ENCODE measurements around the gene SLC39A11.
"Not testable (repeated sequence)": the region's sequence is repeated elsewhere in the genome, so short reads cannot be mapped to it uniquely, and the experiment has no call there.

SLC39A11 gene

DNA sequence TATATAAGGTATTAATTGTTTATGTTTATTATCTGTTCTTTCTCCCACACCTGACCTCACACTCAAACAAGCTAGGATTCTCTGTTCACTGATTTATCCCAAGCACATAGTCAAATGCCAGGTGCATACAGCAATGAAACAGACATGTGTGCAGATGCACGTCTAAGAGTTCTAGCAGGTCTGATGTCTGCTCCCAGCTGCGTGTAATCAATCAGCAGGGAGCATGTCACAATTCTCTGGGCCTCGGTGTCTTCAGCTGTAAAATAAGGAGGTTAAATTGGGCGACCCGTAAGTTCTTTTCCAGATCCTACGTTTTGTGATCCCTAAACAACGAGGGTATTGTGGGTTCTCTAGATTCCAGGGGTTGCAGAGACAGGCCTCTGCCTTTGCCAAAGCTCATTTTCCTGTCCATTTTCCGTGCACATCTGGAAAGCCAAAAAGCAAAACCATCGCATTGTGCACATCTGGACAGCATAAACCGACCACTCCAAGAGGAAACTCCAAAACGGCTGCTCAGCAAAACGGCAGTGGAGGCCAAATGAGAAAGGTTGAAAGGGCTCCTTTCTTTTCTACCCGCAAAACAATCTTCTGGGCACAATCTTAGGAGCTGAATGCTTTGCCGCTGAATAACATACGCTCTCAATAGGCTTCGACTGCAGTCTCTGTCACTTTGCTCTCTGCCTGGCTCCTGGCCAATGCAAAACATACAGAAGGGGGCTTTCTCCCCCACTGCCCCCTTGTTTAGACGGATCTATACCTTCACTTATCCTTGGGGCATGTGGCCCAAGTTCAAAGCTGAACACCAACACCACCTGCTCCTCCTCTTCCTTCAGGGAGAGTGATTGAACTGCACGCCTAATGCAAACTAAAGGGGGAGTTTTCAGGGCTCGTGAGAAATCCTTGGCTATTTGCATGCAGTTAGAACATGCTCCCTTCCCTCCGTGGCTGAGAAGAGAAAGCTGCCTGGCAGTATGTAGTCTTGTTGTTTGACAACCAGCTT, 426.3 kb downstream of the SLC39A11 start:
- DNase-seq, result no peak

DNA sequence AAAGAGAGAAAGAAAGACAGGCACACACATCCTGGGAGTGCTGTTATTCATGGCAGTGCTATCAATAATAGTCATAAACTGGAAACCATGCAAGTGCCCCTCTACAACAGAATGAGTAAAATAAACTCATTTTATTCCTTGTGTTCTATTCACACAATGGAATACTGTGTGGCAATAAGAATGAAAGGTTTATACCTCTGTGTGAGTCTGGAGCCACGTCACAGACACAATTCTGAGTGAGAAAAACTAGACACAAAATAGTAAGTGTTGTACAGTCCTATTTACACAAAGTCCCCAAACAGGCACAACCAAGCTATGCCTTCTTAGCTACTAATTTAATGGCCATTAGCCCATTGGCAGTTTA, 429.7 kb downstream of the SLC39A11 start:
- DNase-seq, result no peak

- no peak for DNase-seq
These were observed 430.3 kb downstream of the SLC39A11 start for GRCh38 chr17:72661945-72662826.

DNA sequence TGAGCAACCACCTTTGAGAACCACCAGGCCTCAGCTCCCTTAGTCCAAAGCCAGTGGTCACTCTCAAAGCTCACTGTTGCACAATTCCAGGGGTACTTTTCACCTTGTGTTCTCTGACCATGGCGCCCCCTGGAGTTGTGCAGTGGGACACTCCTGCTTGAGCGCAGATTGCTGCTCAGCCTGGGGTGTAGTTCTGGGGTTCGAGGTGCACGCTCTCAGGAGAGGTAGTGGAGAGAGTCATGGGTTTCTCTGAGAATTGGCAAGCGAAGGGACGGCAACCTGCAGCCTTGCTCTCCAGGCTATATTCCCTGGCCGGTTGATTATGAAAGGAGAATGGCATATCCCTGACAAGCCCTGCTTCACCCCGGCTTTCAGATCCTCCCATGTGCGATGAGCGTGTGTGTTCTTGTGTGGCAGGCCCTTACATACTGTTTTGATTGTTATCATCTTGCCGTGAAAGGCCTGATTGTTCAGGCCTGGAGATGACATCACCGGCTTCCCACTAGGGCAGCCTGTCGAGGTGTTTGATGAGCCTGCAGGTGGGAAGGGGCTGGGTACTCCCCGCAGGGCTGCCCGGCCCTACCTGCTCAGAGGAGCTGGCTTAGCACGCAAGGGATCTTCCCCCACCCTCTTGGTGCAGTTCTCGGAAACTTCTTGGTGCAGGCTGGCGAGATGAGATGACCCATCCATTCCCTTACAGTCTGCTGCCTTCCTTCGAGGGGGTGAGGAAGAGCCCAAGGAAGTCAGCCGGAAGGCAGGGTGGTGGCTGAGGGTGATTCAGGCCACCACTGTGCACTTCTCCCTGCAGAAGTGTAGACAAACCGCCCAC, 431.2 kb downstream of the SLC39A11 start:
- DNase-seq, result no peak

- DNase-seq, result no peak
These were observed 432.0 kb downstream of the SLC39A11 start for GRCh38 chr17:72660274-72661115.

GRCh38 chr17:72659811-72660210, 432.7 kb downstream of the SLC39A11 start:
- DNase-seq, result no peak

DNA sequence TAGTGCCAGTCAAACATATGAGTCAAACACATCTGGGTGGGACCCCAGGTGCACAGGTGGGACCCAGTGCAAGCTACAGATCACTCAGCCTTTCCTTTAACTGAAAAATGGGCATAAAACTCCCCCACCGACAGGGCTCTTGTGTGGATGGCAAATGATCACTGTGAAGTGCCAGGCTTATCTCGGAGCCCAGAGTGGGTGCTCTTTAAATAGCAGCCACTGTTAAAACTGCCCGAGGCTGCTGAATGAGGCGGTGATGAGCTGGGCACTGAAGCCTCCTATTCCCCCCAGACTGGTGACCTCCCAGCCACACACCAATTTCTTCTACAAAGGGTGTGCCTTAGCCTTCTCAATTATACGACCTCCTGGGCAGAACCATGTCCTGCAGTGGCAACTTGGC, 433.8 kb downstream of the SLC39A11 start:
- DNase-seq, result no peak

DNA sequence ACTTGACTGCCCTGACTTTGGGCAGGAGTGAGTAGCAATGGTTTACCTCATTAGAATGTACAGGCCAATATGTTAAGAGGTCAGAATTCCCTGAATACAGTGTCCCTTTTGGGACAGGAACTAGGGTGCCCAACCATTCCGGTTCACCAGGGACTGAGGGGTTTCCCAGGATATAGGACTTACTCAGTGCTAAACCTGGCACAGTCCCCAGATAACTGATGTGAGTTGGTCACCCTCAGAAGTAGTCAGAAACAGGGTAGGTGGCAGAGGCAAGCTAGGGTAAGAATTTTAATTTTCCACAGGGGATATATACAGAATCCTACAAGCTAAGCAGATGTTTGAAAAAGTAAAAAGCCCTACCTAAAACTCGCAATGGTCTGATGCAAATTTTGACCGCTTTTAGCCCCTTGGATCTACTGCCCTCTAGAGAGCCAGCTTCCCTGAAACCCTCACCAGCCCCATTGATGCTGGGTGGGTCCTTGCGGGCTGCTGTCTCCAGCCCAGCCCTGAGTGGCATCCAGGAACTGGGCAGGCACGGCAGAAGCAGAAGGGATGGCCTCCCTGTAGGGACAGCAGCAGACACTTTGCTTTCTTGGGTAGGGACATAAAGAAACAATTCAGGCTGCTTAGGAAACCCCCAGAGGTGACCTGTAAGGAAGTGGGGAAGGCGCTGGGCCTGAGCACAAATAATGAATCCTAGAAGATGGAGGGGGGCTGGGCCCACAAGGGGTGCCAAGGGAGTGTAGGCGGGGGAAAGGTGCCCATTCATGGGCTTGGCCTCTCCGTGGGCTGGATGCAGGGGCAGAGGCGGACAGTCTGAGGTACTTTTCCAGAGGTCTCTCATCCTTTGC, 434.8 kb downstream of the SLC39A11 start:
- DNase-seq, result no peak

DNA sequence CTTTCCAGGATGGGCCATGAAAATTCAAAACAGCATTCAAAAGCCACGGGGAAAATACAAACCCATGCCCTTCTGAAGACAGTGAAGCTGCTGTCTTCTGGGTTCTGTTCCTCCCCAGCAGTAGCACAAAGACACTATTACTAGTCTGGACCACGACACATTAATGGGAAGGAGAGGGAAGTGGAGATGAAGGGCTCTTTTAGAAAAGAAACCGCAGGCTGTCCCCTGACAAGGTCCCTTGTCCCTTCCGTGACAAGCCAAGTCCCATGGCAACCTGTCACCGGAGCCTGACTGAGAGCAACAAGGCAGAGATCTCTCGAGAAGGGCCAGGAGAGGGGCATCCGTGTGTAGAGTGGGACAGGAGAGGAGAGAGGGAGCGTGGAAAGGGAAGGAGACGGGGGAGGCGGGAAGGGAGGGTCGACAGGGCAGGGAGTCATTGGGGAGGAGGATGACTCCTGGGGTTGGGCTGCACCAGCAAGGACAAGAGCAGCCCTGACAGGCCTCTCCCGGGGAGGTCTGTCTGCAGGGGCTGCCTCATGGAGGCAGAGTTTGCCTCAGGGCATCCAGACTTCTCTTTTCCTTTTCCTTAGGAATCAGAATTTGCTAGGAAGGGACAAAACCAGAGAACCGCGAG, 436.2 kb downstream of the SLC39A11 start:
- no peak for DNase-seq

DNA sequence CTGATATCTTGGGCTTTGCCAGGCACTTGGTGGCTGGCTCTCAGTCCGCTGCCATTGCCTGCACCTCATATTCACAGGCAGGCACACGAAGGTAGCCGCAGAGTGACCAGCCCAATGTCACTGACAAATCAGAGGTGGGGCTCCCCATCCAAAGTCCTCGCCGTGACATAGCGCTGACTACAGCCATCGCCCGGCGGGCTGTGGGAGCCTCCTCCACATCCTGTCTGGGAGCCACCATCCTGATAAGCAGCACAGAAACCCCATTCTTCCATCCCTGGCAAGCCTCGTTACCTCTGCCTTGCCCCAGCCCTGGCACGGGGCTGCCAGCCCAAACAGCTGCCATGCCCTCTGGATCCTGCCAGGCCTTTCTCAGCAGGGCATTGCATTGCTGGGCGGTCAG, 437.8 kb downstream of the SLC39A11 start:
- DNase-seq, result no peak

DNA sequence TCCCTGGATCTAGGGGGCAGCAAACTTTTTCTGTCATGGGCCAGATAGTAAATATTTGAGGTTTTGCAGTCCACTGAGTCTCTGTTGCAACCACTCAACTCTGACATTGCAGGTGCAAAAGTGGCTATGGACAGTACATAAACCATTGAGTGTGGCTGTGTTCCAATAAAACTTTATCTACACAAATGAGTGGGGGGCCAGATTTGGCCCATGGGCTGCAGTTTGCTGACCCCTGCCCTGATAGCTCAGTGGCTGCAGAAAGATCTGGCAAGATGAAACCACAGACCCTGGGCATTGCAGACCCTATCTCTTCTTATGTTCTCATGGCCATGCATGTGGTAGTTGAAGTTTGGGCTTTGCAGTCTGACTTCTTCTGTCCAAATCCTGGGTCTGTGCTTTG, 440.5 kb downstream of the SLC39A11 start:
- DNase-seq, result no peak

- no peak for DNase-seq
These were observed 443.8 kb downstream of the SLC39A11 start for GRCh38 chr17:72648702-72649101.

GRCh38 chr17:72646176-72646575, 446.3 kb downstream of the SLC39A11 start:
- no peak for DNase-seq

GRCh38 chr17:72644492-72644891, 448.0 kb downstream of the SLC39A11 start:
- DNase-seq, result no peak

DNA sequence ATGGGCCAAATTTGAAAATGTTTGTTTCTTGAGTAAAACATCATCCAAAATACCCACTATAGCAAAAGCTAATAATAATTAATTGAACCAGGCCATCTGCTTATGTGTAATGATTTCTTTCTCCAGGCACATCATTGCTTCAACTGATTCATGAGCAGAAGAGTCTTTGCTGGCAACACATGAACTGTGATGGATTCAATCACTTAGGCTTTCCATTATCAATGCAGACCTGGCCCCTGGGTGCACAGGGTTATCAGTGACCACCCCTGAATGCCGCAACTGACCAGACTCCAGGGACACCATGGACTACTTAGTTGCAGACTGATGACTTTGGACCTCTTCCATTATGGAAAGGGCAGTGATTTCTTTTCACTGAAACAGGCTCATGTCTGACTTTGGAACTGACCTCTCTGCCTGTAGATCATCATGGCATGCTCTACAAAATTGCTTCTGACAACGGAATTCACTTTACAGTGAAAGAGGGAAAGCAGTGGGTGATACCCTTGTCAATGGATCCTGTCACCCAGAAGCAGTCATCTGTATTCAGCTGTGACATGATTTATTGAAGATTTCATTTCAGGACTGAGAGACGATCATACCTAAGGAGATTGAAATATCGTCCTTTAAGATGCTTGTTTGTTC, 448.8 kb downstream of the SLC39A11 start:
- DNase-seq, result no peak

- no peak for DNase-seq
These were observed 449.8 kb downstream of the SLC39A11 start for GRCh38 chr17:72642720-72643119.

DNA sequence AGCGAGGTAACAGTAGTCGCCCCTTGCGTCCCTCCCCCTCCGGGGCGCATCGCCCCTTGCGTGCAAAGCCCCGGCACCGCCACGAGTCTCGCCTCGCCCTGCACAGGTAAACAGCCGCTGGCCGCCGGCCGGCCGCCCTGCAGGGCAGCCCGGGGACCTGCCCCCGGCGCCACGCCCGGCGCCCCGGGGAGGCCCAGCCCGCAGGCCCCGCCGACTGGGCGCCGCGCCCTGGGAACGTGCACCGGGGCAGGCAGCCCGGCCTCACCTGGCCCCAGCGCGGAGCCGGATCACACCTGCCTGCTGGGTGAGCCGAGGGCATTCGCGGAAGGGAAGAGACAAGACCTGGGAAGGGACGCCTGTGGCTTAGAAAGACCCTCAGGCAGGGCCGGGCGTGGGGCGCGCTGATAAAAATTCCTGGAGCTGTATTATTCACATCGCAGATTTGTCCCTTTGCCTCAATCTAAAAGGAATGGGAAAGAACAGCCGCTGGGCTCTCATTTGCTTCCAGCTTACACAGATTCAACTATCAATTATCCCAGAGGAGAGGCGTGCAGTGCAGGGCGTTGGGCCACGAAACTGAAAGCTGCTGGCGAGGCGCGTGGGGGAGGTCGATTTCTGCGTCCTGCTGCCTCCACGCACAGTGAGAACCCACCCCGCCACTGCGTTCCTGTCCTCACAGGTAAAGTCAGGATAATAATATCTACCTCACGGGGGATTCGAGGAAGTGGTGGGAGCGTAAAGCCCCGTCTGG, 451.9 kb downstream of the SLC39A11 start:
- no peak for DNase-seq

DNA sequence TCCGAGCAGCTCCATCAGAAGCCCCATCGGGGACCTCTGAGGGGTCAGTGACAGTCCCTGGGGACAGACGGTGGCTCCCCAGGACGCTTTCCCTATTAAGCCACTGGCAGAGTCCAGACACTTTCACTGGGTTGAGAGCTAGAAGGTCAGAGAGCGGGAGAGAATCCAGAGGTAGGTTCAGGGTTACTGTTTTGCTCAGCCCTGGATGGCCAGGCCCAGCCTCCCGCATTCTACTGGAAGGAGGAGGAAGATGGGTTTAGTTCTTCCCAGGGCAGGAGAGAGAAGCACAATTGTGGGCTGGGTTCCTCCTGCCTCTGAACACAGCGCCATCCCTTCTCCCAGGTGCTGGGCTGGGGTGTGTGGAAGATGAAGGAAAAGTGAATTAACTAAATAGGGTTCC, 452.8 kb downstream of the SLC39A11 start:
- DNase-seq, result no peak

GRCh38 chr17:72638932-72639331, 453.6 kb downstream of the SLC39A11 start:
- DNase-seq, result not testable (repeated sequence)

Data from activated T-cell treated with anti-CD3 and anti-CD28 coated beads for 4 hours (primary cell).